Epithelial cell of proximal tubule (primary cell): Measurements from ENCODE around the gene AUTS2. TPM values are rescaled to one million over a fixed set of nuclear protein-coding genes. Genes with fewer than 3 reads are reported as not detected.
A peak's percentile ranks its signal among the peaks of the same experiment; 100 is the strongest.

Experiments
- DNase-seq: peaks from one replicate; pipeline ENCODE4 v3.0.0-alpha.2; 2011; ENCODE audit warnings: low read depth
- H3K4me3 ChIP-seq: 2 replicates; pipeline ENCODE4 v1.5.1; 2011; ENCODE audit warnings: low read depth, mild to moderate bottlenecking, low read length
- total RNA-seq: library from RNA; depleted of rRNA; stranded (reverse); fragments of >200 nt; gene quantifications from 2 replicates; pipeline ENCODE4 v1.2.3, GENCODE V29; 2015
- TF ChIP-seq, protein P1 (sequence below): conservative IDR thresholded peaks from 2 replicates; pipeline ENCODE4 v1.5.1; 2012; ENCODE audit warnings: low read depth, mild to moderate bottlenecking, low read length

Gene AUTS2
- total RNA-seq, 1 donor from 2014 or later, result 10.0 TPM

- no peak for DNase-seq
- TF ChIP-seq, protein P1, sequence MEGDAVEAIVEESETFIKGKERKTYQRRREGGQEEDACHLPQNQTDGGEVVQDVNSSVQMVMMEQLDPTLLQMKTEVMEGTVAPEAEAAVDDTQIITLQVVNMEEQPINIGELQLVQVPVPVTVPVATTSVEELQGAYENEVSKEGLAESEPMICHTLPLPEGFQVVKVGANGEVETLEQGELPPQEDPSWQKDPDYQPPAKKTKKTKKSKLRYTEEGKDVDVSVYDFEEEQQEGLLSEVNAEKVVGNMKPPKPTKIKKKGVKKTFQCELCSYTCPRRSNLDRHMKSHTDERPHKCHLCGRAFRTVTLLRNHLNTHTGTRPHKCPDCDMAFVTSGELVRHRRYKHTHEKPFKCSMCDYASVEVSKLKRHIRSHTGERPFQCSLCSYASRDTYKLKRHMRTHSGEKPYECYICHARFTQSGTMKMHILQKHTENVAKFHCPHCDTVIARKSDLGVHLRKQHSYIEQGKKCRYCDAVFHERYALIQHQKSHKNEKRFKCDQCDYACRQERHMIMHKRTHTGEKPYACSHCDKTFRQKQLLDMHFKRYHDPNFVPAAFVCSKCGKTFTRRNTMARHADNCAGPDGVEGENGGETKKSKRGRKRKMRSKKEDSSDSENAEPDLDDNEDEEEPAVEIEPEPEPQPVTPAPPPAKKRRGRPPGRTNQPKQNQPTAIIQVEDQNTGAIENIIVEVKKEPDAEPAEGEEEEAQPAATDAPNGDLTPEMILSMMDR, result no peak
- H3K4me3 ChIP-seq, result no peak overlapping the region
Observed at GRCh38 chr7:69593511-69593910, 4.8 kb upstream of the AUTS2 start.

DNA sequence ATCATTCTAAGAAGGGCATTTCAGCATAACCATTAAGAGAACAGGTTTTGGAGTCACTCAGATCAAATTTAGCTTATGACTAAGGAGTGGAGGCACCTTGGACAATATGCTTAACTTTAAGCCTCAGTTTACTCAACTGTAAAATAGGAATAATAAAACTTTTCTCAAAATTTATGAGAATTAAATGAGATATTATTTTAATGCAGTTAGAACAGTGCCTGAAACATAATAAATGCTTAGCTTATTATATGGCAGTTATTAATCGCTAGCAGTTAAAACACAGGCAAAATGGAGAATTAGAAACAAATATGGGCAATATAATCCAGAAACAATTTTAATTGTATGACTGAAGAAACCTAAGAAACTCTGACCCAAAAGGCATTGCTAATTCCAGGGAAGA lies 2.9 kb upstream of the AUTS2 start:
- TF ChIP-seq, protein P1, result no peak
- no peak overlapping the region for H3K4me3 ChIP-seq
- no peak for DNase-seq

DNA sequence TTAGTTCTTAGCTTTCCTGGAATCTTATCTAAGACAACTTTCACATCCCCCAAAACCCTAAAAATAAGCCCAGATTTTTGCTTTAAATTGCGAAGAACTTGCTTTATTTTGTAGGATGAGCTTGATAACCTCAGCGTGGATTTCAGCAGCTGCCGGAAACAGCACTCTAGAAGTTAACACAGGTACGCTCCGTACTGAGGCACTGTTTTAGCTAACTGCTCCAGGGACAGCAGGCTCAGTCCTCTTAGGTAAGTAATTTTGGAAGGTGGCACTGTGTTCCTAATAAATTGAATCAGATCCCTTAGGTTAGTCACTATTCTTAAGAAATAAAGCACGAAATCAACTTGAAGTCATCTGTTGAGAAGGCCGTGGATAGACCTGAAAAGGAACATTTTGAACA lies 2.2 kb upstream of the AUTS2 start:
- DNase-seq, result no peak
- H3K4me3 ChIP-seq, result no peak overlapping the region
- TF ChIP-seq, protein P1, result no peak

- TF ChIP-seq, protein P1, result no peak
- no peak for DNase-seq
- H3K4me3 ChIP-seq, result peak overlapping the region; percentile 74
Observed at GRCh38 chr7:69596723-69597277, 1.5 kb upstream of the AUTS2 start.

GRCh38 chr7:69597278-69598076 lies 798 bp upstream of the AUTS2 start:
- DNase-seq, result no peak
- TF ChIP-seq, protein P1, result no peak
- peak overlapping the region; percentile 74 for H3K4me3 ChIP-seq

GRCh38 chr7:69598487-69599285 lies 411 bp downstream of the AUTS2 start:
- DNase-seq, result no peak
- peak overlapping the region; percentile 74 for H3K4me3 ChIP-seq
- TF ChIP-seq, protein P1, result no peak
